HG03139 (cell line): ENCODE results near the gene HGFAC.

ENCODE experiments used
- ATAC-seq: cut with Tn5 transposase; IDR thresholded peaks from one replicate; pipeline ENCODE4 v1.9.1; 2021; ENCODE audit not compliant: unreplicated experiment

HGFAC gene

GRCh38 chr4:3423406-3423805, 18.4 kb upstream of the HGFAC start:
- no peak for ATAC-seq

DNA sequence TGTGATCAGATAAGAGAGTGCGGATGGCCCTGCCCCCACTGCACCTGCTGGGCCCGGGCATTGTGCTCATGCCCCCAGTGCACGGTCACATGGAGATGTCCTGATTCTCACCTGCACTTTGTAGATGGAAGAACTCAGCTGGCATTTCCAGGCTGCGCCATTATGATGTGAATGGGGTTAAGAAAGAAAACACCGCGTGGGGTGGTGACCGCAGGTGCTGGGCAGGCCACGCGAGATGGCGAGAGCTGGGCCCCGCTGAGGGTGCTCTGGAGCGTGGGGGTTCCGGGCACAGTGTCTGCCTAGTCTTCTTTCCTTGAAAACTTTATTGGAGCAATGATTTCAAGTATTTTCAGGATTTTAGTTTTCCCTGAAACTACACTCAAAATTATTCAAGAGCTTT, 17.8 kb upstream of the HGFAC start:
- ATAC-seq: no peak

DNA sequence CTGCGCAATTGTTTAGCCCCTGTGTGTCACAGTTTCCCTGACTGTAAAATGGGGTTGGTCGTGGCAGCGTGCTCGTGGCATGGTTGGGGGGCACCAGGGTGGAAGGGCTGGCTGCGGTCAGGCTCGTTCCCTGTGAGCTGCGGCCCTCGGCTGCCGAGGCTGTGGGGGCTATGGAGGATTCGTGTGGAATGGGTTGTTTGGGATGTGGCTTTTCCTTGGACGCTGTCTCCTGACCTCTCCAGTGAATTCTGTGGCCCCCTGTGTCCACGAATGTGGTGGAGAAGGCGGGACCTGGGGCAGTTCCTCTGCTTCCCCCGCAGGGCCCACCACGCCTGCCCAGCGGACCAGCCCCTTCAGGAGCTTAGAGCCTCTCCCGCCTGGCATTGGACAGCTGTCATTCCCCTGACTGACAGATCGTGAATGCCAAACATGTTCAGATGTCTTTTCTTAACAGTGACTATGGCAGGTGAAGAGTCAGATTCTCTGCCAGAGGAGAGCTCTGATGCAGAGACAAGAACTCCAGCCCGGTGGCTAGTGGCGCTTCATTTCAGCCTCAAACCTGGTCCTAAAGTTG, 17.2 kb upstream of the HGFAC start:
- ATAC-seq: no peak

DNA sequence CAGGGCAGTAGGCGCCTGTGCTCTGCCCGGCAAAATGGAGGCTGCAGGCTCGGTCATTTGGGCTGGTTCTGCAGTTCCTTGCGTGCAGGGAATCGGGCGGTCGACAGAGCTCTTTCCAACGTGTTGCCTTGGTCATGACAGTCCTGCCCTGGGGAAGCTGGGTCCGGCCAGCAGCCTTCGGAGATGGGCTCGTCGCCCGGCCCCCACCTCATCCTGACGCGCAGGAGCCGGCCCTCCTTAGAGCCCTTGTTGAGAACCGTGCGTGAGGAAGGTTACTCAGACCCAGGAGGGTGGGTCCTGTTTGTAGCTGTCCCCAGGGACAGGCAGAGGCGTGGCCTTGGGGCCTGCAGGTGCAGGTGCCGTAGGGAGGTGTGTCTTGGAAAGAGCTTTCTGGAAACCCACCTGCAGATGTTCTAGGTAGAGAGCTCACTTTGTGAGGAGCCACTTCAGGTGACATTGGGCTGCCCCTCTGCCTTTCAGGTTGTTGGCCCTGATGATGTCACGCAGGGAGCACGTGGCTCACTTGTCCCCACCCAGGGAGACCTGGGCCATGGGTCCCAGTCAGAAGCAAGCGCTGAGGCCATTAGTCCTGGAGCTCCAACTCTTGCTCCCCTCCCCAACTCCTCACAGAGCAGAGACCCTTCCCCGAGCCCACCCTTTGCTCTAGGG, 15.2 kb upstream of the HGFAC start:
- ATAC-seq: no peak

DNA sequence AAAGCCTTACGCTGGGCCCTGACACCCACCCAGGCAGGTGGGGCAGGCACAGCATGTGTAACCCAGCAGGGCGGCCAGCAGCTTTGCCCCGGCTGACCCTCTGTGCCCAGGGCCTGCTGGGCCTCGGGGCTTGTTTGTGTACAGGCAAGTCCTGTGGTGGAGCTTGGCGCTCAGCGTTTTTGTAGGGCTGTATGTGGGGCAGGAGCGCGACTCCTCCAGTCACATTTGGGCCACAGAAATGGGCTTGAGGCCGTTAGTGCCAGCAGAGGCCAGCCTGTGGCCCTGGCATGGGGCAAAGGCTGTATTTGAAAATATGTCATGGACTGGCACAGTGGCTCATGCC, 14.7 kb upstream of the HGFAC start:
- ATAC-seq: no peak

DNA sequence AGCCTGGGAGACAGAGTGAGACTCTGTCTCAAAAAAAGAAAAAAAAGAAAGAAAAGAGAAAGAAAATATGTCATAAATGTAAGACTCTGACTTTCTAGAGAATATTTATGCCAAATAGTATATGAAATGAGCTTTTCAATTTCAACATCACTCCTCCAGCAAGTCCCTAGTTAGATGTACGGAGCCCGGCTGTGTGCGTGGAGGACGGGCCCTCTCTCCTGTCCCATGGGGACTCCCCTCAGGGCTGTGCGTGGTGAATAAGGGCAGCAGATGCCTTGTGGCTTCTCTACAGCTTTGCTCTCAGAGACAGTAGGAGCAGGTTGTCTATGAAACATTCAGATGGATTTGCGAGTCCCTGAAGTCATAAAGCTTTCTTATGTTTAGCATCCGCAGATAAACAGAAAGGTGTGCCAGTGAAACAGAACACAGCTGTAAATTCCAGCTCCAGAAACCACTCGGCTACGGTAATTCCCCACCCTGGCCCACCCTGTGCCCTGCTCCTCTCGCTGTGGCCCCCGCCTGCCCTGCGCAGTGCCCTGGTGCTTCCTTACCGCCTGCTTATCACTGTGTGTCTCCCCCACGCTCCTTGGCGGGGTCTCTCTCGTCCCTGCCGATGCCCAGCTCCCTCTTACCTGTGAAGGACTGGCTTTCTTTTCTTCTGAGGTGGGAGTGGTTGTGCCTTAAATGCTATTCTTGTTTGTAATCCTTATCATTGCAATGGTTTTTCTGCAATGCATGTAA, 13.9 kb upstream of the HGFAC start:
- ATAC-seq: no peak

GRCh38 chr4:3429651-3430050, 12.1 kb upstream of the HGFAC start:
- no peak for ATAC-seq

GRCh38 chr4:3430524-3430923, 11.2 kb upstream of the HGFAC start:
- no peak for ATAC-seq

DNA sequence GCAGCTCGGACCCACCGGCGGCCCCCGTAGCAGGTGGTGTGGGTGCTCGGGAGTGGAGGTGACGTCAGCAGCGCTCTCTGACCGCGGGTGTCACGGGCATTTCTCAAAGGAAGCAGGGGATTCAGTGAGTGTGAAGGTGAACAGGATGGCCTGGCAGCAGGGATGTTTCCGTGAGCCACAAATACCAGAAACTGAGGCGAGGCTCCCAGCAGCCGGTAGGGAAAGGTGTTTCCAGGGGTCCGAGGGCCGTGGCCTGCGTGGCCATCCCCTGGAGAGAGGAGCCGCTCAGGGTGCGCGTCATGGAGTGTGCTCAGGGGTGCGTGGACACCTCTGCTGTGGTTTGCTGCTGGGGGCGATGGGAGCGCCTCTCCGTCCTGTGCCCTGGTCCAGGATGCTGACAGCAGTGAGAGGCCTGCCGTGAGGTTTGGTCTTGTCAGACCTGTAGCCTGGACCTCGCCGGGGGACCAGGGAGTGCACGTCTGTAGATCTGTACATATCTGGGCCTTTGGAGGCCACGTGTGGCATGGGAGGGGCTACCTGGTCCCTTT, 10.2 kb upstream of the HGFAC start:
- ATAC-seq: no peak

DNA sequence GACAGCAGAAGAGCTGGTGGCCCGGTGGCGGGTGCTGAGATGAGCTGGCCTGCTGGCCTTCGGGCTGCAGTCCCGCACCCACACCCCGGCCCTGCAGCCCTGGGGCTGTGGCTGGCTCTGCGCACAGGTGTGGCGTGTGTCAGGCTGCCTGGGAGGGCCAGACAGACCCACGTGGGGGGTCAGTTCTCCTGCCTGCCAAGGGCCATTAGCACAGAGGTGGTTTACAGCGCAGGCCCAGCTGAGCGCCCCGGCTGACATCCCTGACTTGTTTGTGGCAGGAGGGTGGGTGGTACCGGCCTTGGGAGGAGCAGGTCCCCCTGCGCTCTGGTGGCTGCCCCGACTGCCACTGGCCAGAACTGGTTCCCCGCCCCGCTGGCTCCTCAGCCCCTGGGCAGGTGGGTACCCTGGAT, 9.4 kb upstream of the HGFAC start:
- ATAC-seq: no peak

- ATAC-seq: no peak
Measured at GRCh38 chr4:3433138-3433869, 8.5 kb upstream of the HGFAC start.

DNA sequence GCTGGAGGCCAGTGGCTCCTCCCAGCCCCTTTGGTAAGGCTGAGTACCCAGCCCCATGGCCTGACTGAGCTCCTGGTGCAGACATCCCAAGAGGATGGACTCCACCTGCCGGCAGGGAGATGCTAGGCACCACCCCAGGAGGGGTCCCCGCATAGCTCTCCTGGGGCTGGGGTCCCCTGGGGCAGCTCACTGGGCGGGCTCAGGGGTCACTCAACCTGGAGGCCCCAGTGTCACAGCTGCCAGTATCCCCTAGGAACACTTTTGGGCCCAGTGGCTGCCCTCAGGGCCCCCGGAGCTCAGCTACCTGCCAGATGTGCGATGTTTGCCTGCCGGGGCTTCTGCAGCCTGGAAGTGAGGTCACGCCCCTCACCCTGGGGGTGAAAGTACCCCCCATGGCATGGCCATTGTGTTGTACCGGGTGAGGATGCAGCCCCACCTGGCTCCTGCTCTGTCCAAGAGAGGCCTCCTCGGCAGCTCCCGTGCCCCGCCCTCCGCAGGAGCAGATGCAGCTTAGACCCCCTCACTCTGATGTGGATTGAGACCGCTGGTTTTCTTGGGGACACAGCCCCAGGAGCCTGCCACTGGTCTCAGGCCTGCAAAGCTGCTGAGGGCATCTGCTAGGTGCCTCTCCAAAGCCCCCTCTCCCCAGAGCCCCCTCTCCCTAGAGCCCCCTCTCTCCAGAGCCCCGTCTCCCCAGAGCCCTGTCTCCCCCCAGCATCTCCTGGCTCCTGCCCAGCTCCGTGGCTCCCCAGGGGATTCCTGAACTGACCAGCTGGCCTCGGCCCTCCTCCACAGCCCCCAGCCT, 6.7 kb upstream of the HGFAC start:
- no peak for ATAC-seq

DNA sequence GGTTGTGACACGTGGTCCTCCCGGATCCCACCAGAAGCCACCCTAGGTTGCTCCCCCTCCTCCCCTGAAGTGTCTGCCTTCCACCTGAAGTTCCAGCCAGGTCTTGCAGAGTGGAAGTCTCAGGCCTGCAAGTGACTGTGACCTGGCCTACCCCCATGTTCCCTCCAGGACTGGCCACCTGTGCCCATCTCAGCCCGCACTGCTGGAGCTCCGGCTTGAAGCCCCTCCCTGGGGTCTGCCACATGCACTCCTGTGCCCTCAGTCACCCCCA, 6.1 kb upstream of the HGFAC start:
- ATAC-seq: no peak

- no peak for ATAC-seq
Measured at GRCh38 chr4:3436048-3436797, 5.5 kb upstream of the HGFAC start.

DNA sequence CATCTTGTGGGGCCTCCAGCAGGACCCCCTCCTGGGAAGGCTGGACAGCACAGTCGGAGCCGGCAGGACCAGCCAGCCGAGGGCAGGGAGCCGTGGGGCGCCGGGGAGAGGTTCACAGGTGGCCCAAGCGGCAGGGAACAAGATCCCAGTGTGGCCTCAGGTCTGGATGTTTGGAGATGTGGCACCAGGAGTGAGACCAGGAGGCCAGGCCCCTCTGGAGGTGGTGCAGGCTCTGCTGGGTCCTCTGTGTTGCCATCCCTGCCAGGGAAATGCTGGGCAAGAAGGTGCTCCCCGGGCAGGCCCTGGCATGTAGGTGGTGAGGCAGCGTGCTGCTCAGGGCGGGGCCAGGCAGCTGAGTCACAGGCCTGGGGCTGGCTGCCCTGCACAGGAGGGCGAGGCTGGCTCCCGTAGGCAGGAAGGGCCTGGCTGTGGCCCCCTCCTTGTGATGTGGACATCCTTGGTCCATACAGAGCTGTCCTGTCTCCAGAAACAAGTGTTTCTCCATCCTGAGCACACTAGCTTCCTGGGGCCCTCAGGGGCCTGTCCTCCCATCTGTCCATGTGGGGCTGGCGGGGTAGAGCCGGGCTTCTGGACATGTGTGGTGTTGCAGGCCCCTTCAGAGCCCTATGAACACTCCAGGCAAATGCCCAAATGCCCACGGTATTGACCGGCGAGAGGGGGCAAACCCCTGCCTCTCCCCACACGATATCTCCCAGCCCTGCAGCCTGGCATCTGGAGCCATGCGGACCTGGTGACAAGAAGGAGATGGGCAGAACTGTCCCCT, 4.8 kb upstream of the HGFAC start:
- ATAC-seq: no peak

DNA sequence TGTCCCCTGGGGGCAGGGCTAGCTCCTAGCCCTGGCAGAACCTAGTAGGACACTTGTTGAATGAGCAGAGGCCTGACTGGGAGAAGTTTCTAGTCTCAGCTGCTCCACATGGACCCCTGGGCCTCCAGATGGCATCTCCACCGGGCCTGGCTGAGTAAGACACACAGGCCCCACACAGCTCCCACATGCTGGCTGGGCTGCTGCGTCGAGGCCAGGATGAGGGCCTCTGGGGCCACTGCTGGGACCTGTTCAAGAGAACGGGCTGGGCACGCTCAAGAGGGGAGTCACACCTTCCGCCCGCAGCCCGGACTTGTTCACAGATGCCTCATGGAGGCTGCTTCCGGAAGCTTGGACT, 4.2 kb upstream of the HGFAC start:
- ATAC-seq: no peak

DNA sequence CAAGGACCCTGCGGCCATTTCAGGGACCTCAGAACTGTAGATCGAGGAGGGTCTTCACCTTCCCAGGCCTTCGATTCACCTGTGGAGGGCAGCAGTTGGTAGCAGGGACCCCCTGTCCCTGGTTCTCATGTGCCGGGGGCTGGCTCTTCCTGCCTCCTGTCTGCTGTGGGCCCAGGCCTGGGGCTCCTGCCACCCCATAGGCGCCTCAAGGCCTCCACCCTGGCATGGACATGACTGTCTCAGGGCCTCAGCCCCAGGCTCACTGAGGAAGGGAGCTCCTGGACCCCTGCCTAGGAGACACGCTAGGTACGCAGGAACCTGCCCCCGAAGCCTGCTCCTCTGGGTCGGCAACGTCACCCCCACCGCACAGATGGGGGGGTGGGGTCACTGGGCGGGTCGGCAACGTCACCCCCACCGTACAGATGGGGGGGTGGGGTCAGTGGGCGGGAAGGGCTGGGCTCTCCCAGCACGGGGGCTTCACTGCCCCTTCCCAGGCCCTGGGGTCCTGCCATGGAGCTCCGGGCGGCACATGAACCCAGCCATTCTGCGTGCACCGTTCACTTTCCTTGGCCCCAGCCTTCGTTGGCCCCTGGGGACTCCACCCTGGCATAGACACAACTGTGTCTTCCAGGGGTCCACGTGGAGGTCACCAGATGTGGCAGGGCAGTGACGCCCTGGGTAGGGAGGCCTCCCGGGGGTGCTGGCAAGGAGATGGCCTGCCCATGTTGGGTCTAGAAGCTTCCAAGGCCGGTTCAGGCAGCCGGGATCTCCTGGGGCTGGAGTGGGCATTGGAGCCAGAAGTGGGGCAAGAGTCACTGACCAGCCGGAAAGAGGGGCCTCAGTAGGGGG, 3.5 kb upstream of the HGFAC start:
- no peak for ATAC-seq

DNA sequence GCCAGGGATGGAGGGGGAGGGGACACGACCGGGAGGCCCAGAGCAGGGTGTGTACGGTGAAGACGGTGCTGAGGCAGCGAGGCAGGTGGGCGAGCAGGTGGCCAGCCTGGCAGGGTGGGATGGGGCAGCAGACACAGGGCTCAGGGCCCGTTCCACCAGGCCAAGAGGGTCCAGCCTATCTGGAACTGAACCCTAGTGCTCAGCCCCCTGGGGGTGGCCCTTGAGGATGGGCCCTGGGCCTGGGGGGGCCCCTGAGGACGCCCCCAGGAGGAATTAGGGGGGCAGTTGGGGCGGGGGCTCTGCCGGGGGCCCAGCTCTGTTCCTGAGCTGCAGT, 3.0 kb upstream of the HGFAC start:
- no peak for ATAC-seq

GRCh38 chr4:3439391-3439790, 2.4 kb upstream of the HGFAC start:
- ATAC-seq: no peak
